ENCODE data around the gene REV3L.
"Not testable (repeated sequence)": the region's sequence is repeated elsewhere in the genome, so short reads cannot be mapped to it uniquely, and the experiment has no call there.

The REV3L gene

DNA sequence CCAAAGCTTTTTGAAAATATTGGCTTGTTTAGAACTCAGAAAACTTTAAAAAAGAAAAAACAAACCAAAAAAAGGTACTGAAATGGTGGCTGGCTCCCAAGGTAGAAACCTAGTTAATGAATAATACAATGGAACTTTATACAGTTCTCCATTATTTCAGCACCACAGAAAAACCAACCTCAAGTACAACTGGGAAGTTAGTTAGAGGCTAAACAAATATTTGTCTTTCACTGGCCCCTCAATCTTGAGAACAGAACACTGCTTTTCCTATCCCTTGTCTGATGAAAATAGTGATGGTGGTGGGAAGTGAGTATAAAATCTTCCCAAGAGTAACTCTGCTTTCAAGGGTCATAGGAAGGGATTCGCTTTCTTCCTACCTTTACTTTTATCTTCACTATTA lies 126.5 kb downstream of the REV3L start:
- DNase-seq: no peak

DNA sequence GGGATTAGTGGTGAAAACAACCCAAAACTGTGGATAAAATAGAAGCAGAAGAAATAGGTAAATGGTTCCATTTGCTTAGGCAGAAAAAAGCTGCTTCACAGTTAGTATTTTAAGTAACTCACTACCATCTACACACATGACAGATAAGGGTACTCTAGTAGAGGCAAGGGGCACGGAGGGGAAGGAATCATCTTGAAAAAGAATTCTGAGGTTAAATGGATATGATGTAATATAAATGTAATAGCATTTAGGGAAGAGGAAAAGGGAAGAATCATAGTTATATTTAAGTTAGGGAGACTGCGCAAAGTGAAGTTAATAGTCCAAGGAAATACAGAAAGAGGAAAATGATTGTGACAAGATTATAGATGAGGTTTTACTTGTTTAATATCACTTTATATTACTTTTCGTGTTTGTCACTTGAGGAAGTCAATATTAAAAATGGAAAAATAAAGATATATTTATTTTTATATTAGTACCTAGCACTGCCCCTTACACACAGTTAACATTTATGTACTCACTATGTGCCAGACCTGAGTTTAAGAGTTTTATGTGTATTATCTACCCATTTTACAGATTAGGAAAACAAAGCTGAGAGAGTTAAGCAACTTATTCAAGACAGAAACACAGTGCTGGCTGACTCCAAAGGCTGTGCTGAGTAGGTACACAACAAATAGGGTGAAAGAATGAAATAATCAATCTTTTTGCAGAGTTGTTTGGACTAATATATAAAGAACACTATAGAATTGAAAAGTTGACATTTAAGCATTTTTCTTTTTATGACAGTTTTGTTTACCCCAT lies 128.1 kb downstream of the REV3L start:
- no peak for DNase-seq

DNA sequence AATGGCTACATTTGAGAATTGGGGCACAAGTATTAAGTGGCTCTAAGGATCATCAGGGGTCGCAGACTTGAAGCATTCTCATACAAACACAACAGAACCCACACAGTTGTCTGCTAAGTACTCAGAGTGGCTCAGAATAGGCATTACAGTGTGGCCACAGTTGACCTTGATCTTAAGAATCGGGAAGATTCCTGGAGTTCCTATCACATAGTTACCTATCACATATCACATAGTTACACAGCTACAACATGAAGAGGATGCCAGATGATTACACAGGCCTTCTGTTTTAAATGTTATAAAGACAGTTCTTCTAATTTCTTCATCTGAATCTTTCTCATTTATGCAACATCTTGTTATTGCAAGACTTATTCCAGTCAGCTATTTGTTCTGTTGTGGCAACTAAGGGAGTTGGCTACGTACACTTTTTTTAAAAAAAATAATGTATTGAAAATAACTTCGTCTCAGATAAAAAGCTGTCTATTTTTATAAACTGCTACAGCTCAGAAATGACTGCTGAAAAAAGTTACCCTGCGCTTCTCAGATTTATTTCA lies 129.0 kb downstream of the REV3L start:
- DNase-seq: no peak

DNA sequence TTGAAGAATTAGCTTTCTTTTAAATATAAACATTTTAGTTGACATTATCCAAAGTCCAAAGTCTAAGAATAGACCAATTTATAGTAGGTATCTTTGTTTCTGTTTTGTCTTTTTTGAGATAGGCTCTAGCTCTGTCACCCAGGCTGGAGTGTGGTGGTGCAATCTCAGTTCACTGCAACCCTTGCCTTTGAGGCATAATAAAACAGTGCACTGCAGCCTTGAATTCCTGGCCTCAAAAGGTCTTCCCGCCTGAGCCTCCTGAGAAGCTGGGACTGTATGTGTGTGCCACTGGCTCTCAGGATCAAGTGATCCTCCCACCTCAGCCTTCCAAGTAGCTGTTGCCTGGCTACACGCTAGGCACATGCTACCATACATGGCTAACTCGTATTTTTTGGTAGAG lies 135.4 kb downstream of the REV3L start:
- DNase-seq: no peak

DNA sequence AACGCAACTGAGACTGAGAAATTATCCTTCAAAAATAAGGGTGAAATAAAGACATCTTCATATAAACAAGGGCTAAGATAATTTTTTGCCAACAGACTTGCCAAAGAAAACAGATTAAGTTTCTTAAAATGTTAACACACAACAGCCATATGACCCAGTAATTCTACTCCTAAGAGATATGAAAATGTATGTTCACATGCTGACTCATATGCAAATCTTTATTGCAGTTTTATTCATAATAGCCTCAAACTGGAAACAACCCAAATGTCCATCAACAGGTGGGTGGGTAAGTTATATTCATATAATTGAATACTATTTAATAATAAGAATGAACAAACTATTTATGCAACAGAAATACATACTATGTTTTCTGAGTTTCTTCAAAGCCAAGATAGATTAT lies 140.1 kb downstream of the REV3L start:
- DNase-seq: no peak

DNA sequence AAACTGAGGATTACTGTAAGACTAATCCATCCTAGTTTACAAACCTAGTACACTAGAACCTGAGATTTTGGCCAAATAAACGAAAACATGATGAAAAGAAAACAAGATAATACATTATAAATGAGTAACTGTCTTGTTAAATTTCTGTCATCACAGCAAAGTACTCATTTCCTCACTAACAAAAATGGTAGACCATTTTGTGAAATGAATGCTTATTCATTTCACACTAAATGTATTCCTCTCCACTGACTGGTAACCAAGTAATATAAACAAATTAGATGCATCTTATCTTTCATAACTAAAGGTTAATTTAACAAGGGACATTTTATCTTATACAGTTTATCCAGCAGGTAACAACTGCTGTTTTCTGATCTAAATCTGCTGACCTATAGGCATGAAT lies 143.7 kb downstream of the REV3L start:
- no peak for DNase-seq

DNA sequence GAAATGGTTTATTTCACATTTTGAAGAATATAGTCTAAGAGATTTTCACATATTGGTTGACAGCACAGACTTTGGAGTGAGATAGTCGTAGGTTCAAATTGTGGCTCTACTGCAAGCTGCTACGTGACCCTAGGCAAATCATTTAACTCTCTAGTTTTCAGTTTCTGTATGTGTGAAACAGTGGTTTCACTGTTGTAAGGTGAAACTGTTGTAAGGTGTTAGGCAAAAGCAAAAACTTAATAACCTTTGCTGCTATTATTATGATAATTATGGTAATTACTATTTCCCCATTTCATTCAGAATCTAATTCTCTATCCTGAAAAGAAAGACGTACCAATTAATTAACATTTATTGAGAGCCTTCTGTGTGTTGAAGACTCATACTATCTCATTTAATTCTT lies 144.2 kb downstream of the REV3L start:
- no peak for DNase-seq

DNA sequence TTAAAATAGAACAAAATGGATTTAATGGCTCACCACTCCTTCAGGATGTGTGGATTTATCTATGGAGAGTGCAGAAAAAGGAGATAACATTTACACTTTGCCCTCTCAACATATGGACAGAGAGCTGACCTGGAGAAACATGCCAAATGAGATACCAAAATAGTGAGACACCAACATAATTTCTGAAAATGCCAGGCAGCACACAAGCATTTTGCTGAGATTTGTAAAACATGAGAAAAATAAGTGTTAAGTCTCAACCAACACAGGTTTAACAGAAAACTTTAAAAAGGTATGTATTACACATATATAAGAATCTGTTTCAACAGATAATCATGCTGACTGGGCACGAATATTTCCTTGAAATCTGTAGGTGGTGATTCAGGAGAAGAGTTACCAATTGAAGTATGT lies 145.2 kb downstream of the REV3L start:
- DNase-seq: no peak

DNA sequence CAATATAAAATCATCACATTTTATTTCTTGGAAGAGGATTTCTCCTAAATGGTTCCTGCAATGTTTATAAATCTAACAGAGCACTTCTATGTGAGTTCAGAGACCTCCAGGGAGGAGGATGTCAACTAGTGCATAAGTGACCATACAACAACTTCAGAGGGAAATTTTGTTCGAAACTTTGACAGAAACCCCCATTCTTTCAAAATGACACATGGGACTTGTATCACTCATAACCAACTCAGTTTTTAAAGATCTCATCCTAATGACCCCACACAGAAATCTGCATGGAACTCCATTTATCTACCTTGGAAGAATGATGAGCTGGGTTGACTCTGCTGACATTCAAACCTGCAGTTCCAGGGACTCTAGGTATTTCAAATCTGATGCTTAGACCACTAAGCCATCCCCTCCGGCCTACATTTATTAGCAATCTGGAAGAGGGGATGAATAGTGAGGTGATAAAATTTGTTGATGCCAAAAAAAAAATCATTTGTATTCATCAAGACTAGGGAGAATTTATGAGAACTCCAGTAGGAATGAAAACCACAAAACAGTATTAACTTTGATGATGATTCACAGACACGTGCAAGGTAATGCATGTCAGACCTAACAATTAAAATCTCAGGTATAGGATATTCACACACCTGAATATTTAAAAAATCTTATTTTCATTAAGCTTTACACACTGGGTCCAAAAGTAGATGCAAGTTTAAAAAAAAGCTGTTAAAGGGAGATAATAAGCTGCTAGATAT lies 153.0 kb downstream of the REV3L start:
- no peak for DNase-seq

DNA sequence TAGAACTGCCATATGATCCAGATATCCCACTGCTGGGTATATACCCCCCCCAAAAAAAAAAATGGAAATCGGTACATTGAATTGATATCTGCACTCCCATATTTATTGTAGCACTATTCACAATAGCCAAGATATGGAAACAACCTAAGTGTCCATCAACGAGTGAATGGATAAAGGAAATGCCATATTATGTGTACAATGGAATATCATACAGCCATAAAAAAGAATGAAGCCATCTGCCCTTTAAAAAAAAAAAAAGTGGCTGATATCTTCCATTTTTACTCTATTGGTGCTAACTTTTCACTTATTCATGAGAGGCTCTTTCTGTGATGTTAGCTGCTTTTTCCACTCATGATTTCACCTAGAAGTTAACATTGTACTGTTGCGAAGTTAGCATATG lies 156.5 kb downstream of the REV3L start:
- no peak for DNase-seq

DNA sequence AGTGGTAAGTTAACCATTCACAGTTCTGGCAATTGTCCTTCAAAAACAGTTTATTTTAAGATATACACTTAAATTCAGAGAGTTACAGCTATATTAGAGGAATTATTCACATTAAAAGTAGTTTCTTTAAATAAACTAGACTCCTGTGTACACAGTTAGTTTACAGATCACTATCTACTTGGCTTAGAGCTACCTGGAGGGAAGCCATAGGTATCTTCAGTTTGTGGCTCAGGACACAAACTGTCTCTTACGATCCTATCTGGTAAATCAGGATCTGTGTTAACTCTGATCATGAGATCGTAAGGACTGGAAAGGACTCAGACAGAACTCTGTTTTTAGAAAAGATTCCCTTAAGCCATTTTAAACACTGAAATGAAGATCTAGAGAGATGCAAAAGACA lies 160.9 kb downstream of the REV3L start:
- DNase-seq: no peak

DNA sequence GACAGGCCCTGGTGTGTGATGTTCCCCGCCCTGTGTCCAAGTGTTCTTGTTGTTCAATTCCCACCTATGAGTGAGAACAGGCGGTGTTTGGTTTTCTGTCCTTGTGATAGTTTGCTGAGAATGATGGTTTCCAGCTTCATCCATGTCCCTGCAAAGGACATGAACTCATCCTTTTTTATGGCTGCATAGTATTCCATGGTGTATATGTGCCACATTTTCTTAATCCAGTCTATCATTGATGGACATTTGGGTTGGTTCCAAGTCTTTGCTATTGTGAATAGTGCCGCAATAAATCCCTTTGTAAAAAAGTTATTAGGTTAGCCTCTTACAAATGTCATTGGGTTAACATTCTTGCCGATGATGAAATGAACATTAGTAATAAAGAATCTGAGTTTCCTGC lies 175.1 kb downstream of the REV3L start:
- not testable (repeated sequence) for DNase-seq

DNA sequence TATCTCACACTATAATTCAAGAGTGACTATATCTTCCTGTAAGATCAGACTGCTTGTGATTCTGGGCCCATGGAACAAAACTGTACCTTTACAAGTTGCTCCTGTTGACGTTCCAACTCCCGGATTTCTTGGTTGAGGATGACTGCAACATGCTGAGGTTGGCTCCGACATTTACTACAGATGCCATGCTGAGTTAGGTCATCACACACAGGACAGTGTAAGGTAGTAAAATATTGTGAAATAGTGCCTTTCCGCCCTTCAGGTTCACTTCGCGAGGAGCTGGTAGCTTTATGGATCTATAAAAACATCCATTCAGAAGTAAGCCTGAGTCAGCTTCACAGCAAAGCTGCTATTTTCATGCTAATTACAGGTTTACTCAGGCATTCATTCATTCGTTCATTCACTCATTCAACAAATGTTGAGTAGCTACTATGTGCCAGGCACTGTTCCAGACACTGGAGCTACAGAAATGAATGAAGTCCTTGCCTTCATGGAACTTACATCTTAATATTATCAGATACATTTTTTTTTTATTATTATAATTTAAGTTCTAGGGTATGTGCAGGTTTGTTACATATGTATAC lies 175.7 kb downstream of the REV3L start:
- DNase-seq: no peak

DNA sequence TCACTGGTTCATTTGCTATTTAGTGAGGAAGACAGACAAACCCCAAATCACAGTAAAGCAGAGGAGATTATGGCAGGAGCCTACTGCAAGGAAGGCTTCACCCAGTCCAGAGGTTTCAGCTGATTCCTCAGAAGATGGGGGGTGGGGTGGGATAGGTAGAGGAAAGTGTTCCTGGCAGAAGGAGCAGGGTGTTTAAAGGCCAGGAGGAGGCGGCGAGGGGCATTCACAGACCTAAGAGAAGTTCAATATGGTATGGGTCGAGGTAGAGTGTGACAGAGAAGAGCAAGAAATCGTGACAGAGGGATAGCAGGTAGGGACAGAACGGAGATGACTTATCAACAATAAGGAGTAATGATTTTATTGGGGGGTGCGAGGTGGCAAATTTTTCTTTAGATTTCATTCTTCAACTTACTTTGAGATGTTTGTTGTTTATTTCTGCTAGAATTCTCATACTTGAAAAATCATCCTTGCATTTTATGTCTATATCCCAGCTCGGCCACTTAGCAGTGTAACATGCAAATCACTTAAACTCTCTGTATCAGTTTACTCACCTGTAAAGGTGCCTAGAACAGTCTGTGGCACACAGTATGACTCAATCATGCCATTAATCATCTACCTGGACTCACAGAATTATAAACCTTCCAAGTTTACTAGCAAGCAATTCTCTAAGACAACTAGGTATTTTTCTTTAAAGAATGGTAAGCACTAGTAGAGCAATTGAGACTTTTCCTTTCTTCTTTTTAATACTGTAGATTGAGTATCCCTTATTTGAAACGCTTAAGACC lies 176.7 kb downstream of the REV3L start:
- no peak for DNase-seq

DNA sequence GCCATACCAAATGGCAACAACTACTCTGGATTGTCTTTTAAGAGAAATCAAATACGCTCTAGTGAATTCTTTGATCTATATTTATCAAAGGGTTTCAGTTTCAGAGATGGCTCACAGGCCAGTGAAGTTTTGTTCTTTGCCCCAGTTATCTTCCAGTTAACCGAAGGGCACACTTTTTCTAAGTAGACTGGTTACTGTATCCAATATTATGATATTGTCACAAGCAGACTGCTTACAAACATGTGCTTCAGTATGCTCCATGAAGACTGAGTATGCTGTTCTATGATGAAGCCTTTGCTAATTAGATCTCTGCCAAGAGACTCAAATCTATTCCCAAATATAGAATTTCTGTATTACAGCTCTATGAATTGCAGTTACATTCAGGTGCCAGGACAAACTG lies 181.1 kb downstream of the REV3L start:
- no peak for DNase-seq

DNA sequence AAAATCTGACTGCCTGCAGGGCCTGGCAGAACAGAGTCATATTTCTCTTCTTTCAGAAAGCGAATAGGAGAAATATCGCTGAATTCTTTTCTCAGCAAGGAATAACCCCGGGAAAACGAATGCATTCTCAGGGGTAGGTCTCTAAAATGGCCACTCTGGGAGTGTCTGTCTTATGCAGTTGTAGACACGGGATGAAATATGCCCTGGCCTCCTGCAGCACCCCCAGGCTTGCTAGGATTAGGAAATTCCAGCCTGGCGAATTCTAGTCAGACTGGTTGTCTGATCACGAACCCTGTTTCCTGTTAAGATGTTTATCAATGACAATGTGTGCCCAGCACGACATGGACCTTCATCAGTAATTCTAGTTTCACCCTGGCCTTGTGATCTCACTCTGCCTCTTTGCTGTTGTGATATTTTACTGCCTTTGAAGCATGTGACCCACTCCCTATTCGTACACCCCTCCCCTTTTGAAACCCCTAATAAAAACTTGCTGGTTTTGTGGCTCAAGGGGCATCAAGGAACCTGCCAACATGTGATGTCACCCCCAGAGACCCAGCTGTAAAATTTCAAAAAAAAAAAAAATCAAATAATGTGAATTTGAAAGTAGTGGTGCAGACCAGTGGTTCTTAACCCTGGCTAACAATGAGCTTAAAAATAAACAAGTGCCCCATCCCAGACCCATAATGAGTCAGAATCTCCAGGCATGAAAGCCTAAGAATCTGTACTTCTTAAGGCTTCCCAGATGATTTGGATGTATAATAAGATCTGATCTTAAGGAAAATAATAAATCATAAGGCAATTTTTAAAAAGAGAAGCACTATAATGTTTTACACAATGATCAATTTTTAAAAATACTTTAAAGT lies 181.8 kb downstream of the REV3L start:
- DNase-seq: not testable (repeated sequence)

DNA sequence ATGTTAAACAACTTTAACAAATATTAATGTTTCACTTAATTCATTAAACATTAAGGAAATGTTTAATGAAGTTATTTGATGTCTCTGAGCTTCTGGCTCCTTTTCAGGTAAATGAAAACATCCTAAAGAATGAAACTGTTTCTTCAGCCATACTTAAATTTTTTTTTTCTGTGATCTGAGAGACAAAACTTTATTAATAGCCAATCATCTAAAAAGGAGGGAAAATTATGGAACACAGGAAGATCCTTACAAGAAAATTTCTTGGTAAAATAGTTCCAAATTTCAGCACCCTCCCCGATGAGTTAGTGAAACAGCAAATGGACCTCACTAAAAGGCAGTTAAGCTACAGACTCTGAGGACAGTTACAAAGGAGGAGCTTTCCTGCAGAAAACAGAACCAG lies 185.2 kb downstream of the REV3L start:
- DNase-seq: no peak

DNA sequence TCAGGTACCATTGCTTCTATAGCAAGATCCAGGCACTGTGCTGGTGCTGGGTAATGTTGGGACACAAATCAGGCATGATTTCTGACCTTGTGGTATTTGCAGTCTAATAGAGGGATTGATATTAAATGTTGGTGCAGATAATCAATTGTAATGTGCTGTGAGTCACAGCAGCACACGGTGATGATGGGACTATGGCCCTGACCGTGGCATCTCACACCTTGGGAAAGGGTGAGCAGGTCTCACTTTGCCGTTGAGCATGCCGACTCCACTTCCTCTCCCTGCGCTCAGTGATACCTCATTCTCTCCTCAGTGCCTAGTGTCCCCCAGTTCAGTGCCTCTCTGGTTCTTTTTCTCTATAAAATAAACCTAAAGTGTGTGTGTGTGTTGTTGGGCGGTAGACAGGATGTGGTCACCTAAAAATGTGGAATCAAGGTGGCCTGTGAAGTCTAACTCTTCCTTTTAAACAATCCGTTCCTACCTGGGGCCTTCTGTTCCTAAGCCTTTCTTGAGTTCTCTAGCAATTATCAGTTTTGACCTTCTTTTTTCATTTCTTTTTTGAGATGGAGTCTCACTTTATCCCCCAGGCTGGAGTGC lies 188.5 kb downstream of the REV3L start:
- no peak for DNase-seq

DNA sequence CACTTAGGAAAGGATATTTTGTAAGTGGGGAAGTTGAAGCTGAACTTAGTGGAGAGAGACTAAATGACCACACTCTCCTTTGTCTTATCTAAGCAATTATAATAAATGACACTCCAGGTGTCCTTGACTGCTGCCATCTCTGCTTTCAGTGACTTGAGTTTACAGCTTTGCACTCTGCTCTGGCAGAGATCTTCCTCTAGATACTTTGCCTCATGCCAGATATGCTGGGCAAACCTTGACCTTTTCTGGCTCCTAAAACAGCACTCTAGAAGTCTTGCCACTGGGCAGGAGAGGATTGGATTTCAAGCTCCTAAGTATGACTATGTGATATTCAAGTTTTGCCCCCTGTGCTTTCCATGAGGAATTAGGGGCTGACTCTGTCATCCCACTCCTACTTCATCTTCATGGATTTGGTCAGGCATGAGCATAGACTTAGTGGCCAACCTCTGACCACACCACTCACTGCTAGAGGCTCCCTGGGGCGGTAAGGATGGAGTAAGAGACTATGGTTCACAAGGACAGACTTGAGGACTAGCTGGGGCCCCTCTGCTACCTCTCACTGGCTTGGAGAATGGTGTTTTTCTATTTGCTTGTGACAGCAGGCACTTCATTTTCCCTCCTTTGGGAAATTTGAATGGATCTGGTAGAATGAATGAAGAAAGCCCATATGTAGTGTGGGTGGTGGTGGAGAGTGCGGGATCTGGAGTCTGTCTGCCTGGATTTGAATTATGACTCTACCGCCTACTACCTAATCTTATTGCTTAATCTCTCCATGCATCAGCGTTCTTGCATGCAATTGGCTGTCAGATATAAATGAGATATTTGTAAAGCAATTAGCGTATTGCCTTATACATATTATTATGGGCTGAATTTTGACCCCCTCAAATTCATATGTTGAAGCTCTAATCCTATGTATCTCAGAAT lies 191.4 kb downstream of the REV3L start:
- DNase-seq: no peak

DNA sequence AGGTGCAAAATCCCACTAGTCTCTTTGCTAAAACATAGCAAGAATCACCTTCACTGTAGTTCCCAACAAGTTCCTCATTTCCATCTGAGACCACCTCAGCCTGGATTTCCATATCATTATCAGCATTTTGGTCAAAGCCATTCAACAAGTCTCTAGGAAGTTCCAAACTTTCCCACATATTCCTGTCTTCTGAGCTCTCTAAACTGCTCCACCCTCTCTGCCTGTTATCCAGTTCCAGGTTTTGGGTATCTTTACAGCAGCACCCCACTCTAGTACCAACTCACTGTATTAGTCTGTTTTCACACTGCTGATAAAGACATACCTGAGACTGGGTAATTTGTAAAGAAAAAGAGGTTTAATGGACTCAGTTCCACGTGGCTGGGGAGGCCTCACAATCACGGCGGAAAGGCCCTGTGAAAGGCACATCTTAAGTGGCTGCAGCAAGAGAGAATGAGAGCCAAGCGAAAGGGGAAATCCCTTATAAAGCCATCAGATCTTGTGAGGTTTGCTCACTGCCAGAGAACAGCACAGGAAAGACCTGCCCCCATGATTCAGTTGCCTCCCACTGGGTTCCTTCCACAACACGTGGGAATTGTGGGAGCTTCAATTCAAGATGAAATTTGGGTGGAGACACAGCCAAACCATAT lies 192.2 kb downstream of the REV3L start:
- not testable (repeated sequence) for DNase-seq

Data from stimulated activated naive CD4-positive, alpha-beta T cell treated with Interleukin-2 at 50 U/mL for 16 hours (primary cell).